ENCODE measurements around the gene PLPPR1.

DNA sequence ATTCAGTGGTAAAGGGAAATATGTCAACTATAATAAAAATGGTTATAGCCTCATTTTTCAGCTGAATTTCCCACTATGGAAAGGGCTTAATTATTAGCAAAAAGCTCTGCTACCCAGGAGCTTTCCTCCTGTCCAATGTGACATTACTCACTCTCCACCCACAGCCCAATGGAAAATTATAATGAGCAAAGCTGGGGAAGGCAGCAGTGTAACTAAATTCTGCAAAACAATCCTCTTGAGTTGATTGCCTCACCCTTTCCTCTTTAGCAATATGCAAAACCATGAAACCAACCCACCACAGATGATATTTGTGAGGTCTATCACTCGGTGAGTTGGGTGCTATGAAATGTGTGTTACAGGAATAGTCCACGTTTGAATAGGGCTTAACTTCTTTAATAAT, 14.0 kb upstream of the PLPPR1 start:
- TF ChIP-seq EZH2 (IDR thresholded peaks at IDR 0.05; ENCODE audit: borderline replicate concordance, low read length): no peak
- TF ChIP-seq, protein P1, sequence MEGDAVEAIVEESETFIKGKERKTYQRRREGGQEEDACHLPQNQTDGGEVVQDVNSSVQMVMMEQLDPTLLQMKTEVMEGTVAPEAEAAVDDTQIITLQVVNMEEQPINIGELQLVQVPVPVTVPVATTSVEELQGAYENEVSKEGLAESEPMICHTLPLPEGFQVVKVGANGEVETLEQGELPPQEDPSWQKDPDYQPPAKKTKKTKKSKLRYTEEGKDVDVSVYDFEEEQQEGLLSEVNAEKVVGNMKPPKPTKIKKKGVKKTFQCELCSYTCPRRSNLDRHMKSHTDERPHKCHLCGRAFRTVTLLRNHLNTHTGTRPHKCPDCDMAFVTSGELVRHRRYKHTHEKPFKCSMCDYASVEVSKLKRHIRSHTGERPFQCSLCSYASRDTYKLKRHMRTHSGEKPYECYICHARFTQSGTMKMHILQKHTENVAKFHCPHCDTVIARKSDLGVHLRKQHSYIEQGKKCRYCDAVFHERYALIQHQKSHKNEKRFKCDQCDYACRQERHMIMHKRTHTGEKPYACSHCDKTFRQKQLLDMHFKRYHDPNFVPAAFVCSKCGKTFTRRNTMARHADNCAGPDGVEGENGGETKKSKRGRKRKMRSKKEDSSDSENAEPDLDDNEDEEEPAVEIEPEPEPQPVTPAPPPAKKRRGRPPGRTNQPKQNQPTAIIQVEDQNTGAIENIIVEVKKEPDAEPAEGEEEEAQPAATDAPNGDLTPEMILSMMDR (IDR thresholded peaks at IDR 0.05; ENCODE audit: low read length): no peak

Data from OCI-LY1 (cell line).